ENCODE data around the gene RASSF7. TPM values are rescaled to one million over a fixed set of nuclear protein-coding genes. Genes with fewer than 3 reads are reported as not detected.

RASSF7 gene
- total RNA-seq, 1 experiment from 2014 or later = 36.2 TPM

- Histone ChIP-seq H3K4me2 (no peak overlapping the region), H3F3A (ENCODE audit: insufficient read depth, low read depth) (peaks cover 11% of the 10 kb centered on the region; the same call in 1 of the 2 replicates), H3K27ac (no peak overlapping the region), H3K9me3 (ENCODE audit: insufficient read depth, low read depth) (no peaks in the 10 kb centered on the region), H3K4me3 (no peak overlapping the region), H3K79me2 (ENCODE audit: low read depth) (no peaks in the 10 kb centered on the region), H2AFZ (no peak overlapping the region), H3K36me3 (ENCODE audit: low read depth) (no peaks in the 10 kb centered on the region), H3K9me2 (ENCODE audit: insufficient read depth) (no peaks in the 10 kb centered on the region), H4K20me1 (ENCODE audit: insufficient read depth) (no peaks in the 10 kb centered on the region), H3K4me1 (replicated peaks; ENCODE audit: insufficient read depth) (no peaks in the 10 kb centered on the region), H3K27me3 (ENCODE audit: insufficient read depth, low read depth) (no peaks in the 10 kb centered on the region)
- ChIA-PET CTCF (interaction anchor here (1.2 kb wide), 1 partner anchor 171 kb away, joined by 3 read pairs; no protein-coding TSS in a partner anchor), POLR2A (ENCODE audit: unreplicated experiment) (no interaction called here)
- intact Hi-C loops (cut with micrococcal nuclease; ENCODE audit: unreplicated experiment) = no loop called here
- no TSS peak for BruUV-seq (replicated peaks)
- DNase-seq = no peak
- no peak for TF ChIP-seq EZH2 (IDR thresholded peaks at IDR 0.05; ENCODE audit: low read depth)
- no peak for TF ChIP-seq CTCF (conservative IDR thresholded peaks at IDR 0.05)
These were observed 5.5 kb upstream of the RASSF7 start for GRCh38 chr11:555227-555779.

- Histone ChIP-seq H3K9me2 (ENCODE audit: insufficient read depth) (no peaks in the 10 kb centered on the region), H3K9me3 (ENCODE audit: insufficient read depth, low read depth) (no peaks in the 10 kb centered on the region), H3K36me3 (ENCODE audit: low read depth) (no peaks in the 10 kb centered on the region), H3K4me3 (no peak overlapping the region), H3F3A (ENCODE audit: insufficient read depth, low read depth) (peaks cover 11% of the 10 kb centered on the region; the same call in 1 of the 2 replicates), H3K27me3 (ENCODE audit: insufficient read depth, low read depth) (no peaks in the 10 kb centered on the region), H2AFZ (no peak overlapping the region), H3K27ac (no peak overlapping the region), H3K4me2 (no peak overlapping the region), H3K79me2 (ENCODE audit: low read depth) (no peaks in the 10 kb centered on the region), H4K20me1 (ENCODE audit: insufficient read depth) (no peaks in the 10 kb centered on the region), H3K4me1 (replicated peaks; ENCODE audit: insufficient read depth) (no peaks in the 10 kb centered on the region)
- no TSS peak for BruUV-seq (replicated peaks)
- intact Hi-C loops (cut with micrococcal nuclease; ENCODE audit: unreplicated experiment) = no loop called here
- ChIA-PET CTCF (no interaction called here), POLR2A (ENCODE audit: unreplicated experiment) (no interaction called here)
- DNase-seq = no peak
- TF ChIP-seq CTCF (conservative IDR thresholded peaks at IDR 0.05) = no peak
- TF ChIP-seq EZH2 (IDR thresholded peaks at IDR 0.05; ENCODE audit: low read depth) = no peak
These were observed 4.7 kb upstream of the RASSF7 start for GRCh38 chr11:555780-556661.

- no peak overlapping the region for H3K4me3 ChIP-seq
- H3K4me1 ChIP-seq (replicated peaks; ENCODE audit: insufficient read depth) = no peaks in the 10 kb centered on the region
- no peaks in the 10 kb centered on the region for H3K27me3 ChIP-seq (ENCODE audit: insufficient read depth, low read depth)
- ChIA-PET CTCF (no interaction called here), POLR2A (ENCODE audit: unreplicated experiment) (no interaction called here)
- intact Hi-C loops (cut with micrococcal nuclease; ENCODE audit: unreplicated experiment) = no loop called here
- H3K36me3 ChIP-seq (ENCODE audit: low read depth) = no peaks in the 10 kb centered on the region
- BruUV-seq (replicated peaks) = no TSS peak
- TF ChIP-seq CTCF (conservative IDR thresholded peaks at IDR 0.05) = no peak
- TF ChIP-seq EZH2 (IDR thresholded peaks at IDR 0.05; ENCODE audit: low read depth) = no peak
- H3K4me2 ChIP-seq = no peak overlapping the region
- H3K79me2 ChIP-seq (ENCODE audit: low read depth) = peaks cover 5% of the 10 kb centered on the region; the same call in 1 of the 2 replicates
- H3K9me2 ChIP-seq (ENCODE audit: insufficient read depth) = no peaks in the 10 kb centered on the region
- no peaks in the 10 kb centered on the region; the same call in 1 of the 2 replicates for H4K20me1 ChIP-seq (ENCODE audit: insufficient read depth)
- peaks cover 11% of the 10 kb centered on the region; the same call in 1 of the 2 replicates for H3F3A ChIP-seq (ENCODE audit: insufficient read depth, low read depth)
- DNase-seq = no peak
- no peaks in the 10 kb centered on the region for H3K9me3 ChIP-seq (ENCODE audit: insufficient read depth, low read depth)
- H3K27ac ChIP-seq = no peak overlapping the region
- H2AFZ ChIP-seq = no peak overlapping the region
These were observed 4.0 kb upstream of the RASSF7 start for GRCh38 chr11:556662-557256.
